Natural killer cell (primary cell): Measurements from ENCODE around the gene DNMT1. TPM values are rescaled to one million over a fixed set of nuclear protein-coding genes. Genes with fewer than 3 reads are reported as not detected.
A peak's percentile ranks its signal among the peaks of the same experiment; 100 is the strongest.
"Not testable (repeated sequence)": the region's sequence is repeated elsewhere in the genome, so short reads cannot be mapped to it uniquely, and the experiment has no call there.

Experiments used
- ATAC-seq, 3 donors: fragments of 150-1000 bp in 2 of 3; fragments of 200-7000 bp in 1 of 3; cut with Tn5 transposase; 1 replicate in 1 of 3; 2 replicates in 2 of 3; pipeline ENCODE4 v1.10.0; 2021; ENCODE audit warnings: mild to moderate bottlenecking in 2 of 3, moderate library complexity in 2 of 3
- DNase-seq, 2 donors: peaks; one replicate each; pipeline versions ENCODE4 v3.0.0 to v3.0.0-alpha.2; 2013 to 2021; ENCODE audit warnings: mixed read lengths in 1 of 2
- H3K27ac ChIP-seq: one replicate; pipeline ENCODE4 v1.5.1; 2013; ENCODE audit warnings: mild to moderate bottlenecking, low read length
- H3K27me3 ChIP-seq: one replicate; pipeline ENCODE4 v1.6.1; 2013; ENCODE audit warnings: low read length; ENCODE audit not compliant: control insufficient read depth, insufficient read depth
- H3K36me3 ChIP-seq: one replicate; pipeline ENCODE4 v1.6.1; 2013; ENCODE audit warnings: low read length; ENCODE audit not compliant: control insufficient read depth, insufficient read depth
- H3K4me1 ChIP-seq: one replicate; pipeline ENCODE4 v1.6.1; 2013; ENCODE audit warnings: low read length; ENCODE audit not compliant: control insufficient read depth, insufficient read depth
- H3K4me3 ChIP-seq: one replicate; pipeline ENCODE4 v1.5.1; 2013; ENCODE audit warnings: low read length
- H3K9me3 ChIP-seq: one replicate; pipeline ENCODE4 v1.6.1; 2013; ENCODE audit warnings: low read length; ENCODE audit not compliant: control insufficient read depth, insufficient read depth
- H3K27ac Mint-ChIP-seq, 2 donors: one replicate each; pipeline ENCODE4 v1.8.0; 2022; ENCODE audit warnings: mild to moderate bottlenecking in 2 of 2, mixed read lengths in 2 of 2, moderate library complexity in 1 of 2
- H3K27me3 Mint-ChIP-seq, 2 donors: one replicate each; pipeline ENCODE4 v1.8.0; 2022; ENCODE audit warnings: low read depth in 2 of 2, mixed read lengths in 2 of 2
- H3K36me3 Mint-ChIP-seq: one replicate; pipeline ENCODE4 v1.8.0; 2022; ENCODE audit warnings: mixed read lengths
- H3K4me1 Mint-ChIP-seq, 2 donors: one replicate each; pipeline ENCODE4 v1.8.0; 2022; ENCODE audit warnings: mixed read lengths in 2 of 2
- H3K4me3 Mint-ChIP-seq: one replicate; pipeline ENCODE4 v1.8.0; 2022; ENCODE audit warnings: mild to moderate bottlenecking, moderate library complexity, mixed read lengths
- H3K9me3 Mint-ChIP-seq, 2 donors: one replicate each; pipeline ENCODE4 v1.8.0; 2022; ENCODE audit warnings: mixed read lengths in 2 of 2
- WGBS: methylation state at CpG from one replicate; pipeline ENCODE4 v1.1.7; 2013; ENCODE audit warnings: missing lambda C conversion rate; ENCODE audit not compliant: insufficient coverage; 5-methylcytosine and 5-hydroxymethylcytosine counted together
- intact Hi-C: fragments of 100-400 bp; cut with micrococcal nuclease; formaldehyde crosslinking; loops from one replicate; pipeline ENCODE4 v1.14.2; 2022
- total RNA-seq, 4 donors: library from RNA; stranded (reverse); fragments of 120-200 nt in 1 of 4; gene quantifications; one replicate each; pipeline versions ENCODE4 v1.2.3 to v1.2.4, GENCODE V29; 2013 to 2022
- TF ChIP-seq, protein P1 (sequence below): fragments of 200-600 bp; IDR thresholded peaks from one replicate; pipeline ENCODE4 v1.8.0; 2022; ENCODE audit warnings: antibody characterized with exemption

The DNMT1 gene
- total RNA-seq, 3 donors from 2014 or later (not counting 1 experiment from before 2014, with no cell fraction given) = 266 to 323 (median 275) TPM

DNA sequence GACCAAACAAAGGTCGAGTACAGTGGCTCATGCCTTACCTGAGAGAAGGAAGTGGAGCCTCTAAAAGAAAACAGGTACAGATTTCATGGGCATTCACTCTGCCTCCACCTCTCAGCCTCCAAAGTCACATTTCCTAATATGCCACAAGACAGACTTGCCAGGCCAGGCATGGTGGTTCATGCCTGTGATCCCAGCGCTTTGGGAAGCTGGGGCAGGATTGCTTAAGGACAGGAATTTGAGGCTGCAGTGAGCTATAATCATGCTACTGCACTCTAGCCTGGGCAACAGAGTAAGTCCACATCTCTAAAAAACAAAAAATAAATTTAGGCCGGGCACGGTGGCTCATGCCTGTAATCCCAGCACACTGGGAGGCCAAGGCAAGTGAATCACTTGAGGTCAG is 10.9 kb upstream of the DNMT1 start:
- Histone ChIP-seq H3K4me1 (no peaks in the 10 kb centered on the region), H3K4me3 (no peak overlapping the region), H3K36me3 (no peaks in the 10 kb centered on the region), H3K9me3 (peaks cover 3% of the 10 kb centered on the region), H3K27ac (no peak overlapping the region), H3K27me3 (no peaks in the 10 kb centered on the region)
- no peaks in the 10 kb centered on the region for H3K27me3 Mint-ChIP-seq
- no peak overlapping the region for H3K4me3 Mint-ChIP-seq
- no peaks in the 10 kb centered on the region for H3K9me3 Mint-ChIP-seq
- TF ChIP-seq, protein P1, sequence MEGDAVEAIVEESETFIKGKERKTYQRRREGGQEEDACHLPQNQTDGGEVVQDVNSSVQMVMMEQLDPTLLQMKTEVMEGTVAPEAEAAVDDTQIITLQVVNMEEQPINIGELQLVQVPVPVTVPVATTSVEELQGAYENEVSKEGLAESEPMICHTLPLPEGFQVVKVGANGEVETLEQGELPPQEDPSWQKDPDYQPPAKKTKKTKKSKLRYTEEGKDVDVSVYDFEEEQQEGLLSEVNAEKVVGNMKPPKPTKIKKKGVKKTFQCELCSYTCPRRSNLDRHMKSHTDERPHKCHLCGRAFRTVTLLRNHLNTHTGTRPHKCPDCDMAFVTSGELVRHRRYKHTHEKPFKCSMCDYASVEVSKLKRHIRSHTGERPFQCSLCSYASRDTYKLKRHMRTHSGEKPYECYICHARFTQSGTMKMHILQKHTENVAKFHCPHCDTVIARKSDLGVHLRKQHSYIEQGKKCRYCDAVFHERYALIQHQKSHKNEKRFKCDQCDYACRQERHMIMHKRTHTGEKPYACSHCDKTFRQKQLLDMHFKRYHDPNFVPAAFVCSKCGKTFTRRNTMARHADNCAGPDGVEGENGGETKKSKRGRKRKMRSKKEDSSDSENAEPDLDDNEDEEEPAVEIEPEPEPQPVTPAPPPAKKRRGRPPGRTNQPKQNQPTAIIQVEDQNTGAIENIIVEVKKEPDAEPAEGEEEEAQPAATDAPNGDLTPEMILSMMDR = no peak
- no peak overlapping the region for H3K27ac Mint-ChIP-seq
- no peak for DNase-seq
- intact Hi-C loops = no loop called here
- 90% methylated on average over 4 of the region's 4 CpGs for WGBS
- no peaks in the 10 kb centered on the region for H3K4me1 Mint-ChIP-seq
- no peaks in the 10 kb centered on the region for H3K36me3 Mint-ChIP-seq
- ATAC-seq = no peak

DNA sequence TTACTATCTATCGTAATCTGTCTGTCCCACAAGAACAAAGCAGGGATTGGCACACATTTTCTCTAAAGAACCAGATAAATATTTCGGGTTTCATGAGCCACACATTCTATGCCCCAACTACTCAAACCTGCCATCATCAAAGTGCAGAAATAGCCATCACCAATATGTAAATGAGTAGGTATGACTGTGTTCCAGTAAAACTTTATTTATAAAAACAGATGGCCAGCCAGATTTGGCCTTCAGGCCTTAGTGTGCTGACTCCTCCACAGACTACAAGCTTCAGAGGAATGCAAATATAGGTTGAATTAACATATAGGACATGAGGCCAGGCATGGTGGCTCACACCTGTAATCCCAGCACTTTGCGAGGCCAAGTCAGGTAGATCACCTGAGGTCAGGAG is 8.9 kb upstream of the DNMT1 start:
- H3K4me3 Mint-ChIP-seq = no peak overlapping the region
- Histone ChIP-seq H3K4me3 (no peak overlapping the region), H3K27ac (no peak overlapping the region), H3K4me1 (peaks cover 8% of the 10 kb centered on the region), H3K27me3 (no peaks in the 10 kb centered on the region), H3K9me3 (peaks cover 3% of the 10 kb centered on the region), H3K36me3 (no peaks in the 10 kb centered on the region)
- 94% methylated on average over 3 of the region's 3 CpGs for WGBS
- H3K27me3 Mint-ChIP-seq = no peaks in the 10 kb centered on the region
- no peaks in the 10 kb centered on the region for H3K9me3 Mint-ChIP-seq
- TF ChIP-seq, protein P1 = no peak
- H3K36me3 Mint-ChIP-seq = no peaks in the 10 kb centered on the region
- DNase-seq = no peak
- H3K4me1 Mint-ChIP-seq = peaks cover 5% of the 10 kb centered on the region in 2 donors
- intact Hi-C loops = no loop called here
- H3K27ac Mint-ChIP-seq = no peak overlapping the region
- no peak for ATAC-seq

DNA sequence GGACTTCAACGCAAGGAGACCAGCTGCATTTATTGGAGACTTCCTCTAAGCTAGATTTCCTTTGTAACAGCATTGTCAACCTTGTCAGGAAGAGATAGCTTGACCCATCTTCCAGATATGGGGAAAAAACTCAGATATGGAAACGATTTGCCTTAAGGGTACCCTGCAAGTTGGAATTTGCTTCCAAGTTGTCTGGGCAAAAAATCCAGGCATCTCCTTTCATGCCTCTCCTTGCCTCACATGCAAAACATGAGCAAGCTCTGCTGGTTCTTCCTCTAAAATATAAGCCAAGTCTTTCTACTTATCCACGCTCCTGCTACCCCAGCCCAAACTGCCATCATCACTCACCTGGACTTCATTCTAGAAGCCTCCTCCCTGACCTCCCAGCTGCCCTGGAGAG is 6.4 kb upstream of the DNMT1 start:
- TF ChIP-seq, protein P1 = no peak
- ATAC-seq (no peak), DNase-seq (no peak)
- H3K4me1 Mint-ChIP-seq = peaks cover 6 to 7% of the 10 kb centered on the region in 2 donors
- H3K4me3 ChIP-seq = no peak overlapping the region
- no peaks in the 10 kb centered on the region for H3K9me3 Mint-ChIP-seq
- peaks cover 16% of the 10 kb centered on the region for H3K4me1 ChIP-seq
- no peak overlapping the region for H3K27ac ChIP-seq
- no peaks in the 10 kb centered on the region for H3K27me3 Mint-ChIP-seq
- 82% methylated on average over 3 of the region's 3 CpGs for WGBS
- no peaks in the 10 kb centered on the region for H3K36me3 Mint-ChIP-seq
- H3K27ac Mint-ChIP-seq = no peak overlapping the region
- no peaks in the 10 kb centered on the region for H3K27me3 ChIP-seq
- H3K9me3 ChIP-seq = no peaks in the 10 kb centered on the region
- no peaks in the 10 kb centered on the region for H3K36me3 ChIP-seq
- H3K4me3 Mint-ChIP-seq = no peak overlapping the region
- intact Hi-C loops = no loop called here

DNA sequence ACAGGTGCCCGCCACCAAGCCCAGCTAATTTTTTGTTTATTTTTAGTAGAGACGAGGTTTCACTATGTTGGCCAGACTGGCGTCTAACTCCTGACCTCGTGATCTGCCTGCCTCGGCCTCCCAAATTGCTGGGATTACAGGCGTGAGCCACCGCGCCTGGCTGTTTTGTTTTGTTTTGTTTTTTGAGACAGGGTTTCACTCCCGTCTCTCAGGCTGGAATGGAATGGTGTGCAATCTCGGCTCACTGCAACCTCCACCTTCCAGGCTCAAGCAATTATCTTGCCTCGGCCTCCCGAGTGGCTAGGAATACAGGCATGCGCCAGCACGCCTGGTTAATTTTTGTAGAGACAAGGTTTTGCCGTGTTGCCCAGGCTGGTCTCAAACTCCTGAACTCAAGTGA is 5.3 kb upstream of the DNMT1 start:
- H3K4me3 Mint-ChIP-seq, H3K4me3 ChIP-seq, H3K9me3 Mint-ChIP-seq, H3K27ac Mint-ChIP-seq, DNase-seq, H3K36me3 Mint-ChIP-seq, H3K9me3 ChIP-seq, ATAC-seq, H3K27me3 Mint-ChIP-seq, H3K27me3 ChIP-seq, H3K27ac ChIP-seq, intact Hi-C loops, H3K36me3 ChIP-seq: not testable (repeated sequence)
- peaks cover 19% of the 10 kb centered on the region for H3K4me1 ChIP-seq
- 96% methylated on average over 15 of the region's 15 CpGs for WGBS
- peaks cover 10% of the 10 kb centered on the region in 2 donors for H3K4me1 Mint-ChIP-seq

DNA sequence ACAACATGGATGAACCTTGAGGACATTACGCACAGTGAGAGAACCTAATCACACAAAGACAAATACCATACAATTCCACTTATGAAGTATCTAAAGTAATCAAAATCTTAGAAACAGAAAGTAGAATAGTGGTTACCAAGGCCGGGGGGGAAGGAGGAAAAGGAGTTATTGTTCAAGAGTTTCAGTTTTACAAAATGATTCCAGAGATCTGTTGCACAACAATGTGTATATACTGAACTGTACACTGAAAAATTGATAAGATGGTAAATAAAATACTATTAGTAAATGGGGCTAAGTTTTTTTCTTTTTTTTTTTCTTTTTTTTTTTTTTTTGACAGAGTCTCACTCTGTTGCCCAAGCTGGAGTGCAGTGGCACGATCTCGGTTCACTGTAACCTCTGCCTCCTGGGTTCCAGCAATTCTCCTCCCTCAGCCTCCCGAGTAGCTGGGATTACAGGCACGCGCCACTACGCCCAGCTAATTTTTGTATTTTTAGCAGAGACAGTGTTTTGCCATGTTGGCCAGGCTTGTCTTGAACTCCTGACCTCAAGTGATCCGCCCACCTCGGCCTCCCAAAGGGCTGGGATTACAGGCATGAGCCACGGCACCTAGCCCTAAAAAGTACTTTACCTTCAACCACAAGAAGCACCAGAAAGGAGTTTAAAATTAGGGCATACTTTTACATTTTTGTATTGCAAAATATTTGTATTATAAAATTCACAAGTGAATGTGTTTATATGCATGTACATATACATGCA is 4.3 kb upstream of the DNMT1 start:
- peak overlapping the region; percentile 64 for H3K27ac ChIP-seq
- H3K36me3 ChIP-seq, ATAC-seq, H3K27me3 Mint-ChIP-seq, intact Hi-C loops, H3K9me3 ChIP-seq, H3K9me3 Mint-ChIP-seq, H3K27me3 ChIP-seq, H3K36me3 Mint-ChIP-seq: not testable (repeated sequence)
- DNase-seq = peak in 1 of 2 donors; percentile 46
- H3K4me1 ChIP-seq = peaks cover 25% of the 10 kb centered on the region
- H3K4me3 ChIP-seq = peak overlapping the region; percentile 7
- H3K4me1 Mint-ChIP-seq = peaks cover 12 to 17% of the 10 kb centered on the region in 2 donors
- peak overlapping the region; percentile 80 for H3K4me3 Mint-ChIP-seq
- H3K27ac Mint-ChIP-seq = peak overlapping the region; percentile 86 to 88
- 63% methylated on average over 9 of the region's 11 CpGs for WGBS
